OCI-LY3 (cell line): ENCODE results near the gene MED12L.

Experiments
- H2AFZ ChIP-seq: fragments of 200-600, 300-600 bp; shearing (Covaris generic); 2 replicates; pipeline ENCODE4 v1.6.0; 2014; ENCODE audit warnings: antibody characterized with exemption, low read depth, low read length
- H3K27ac ChIP-seq: fragments of 200-600, 300-600 bp; sonication (generic); 2 replicates; pipeline ENCODE4 v1.5.1; 2014; ENCODE audit warnings: mild to moderate bottlenecking, low read length, moderate library complexity, mixed read lengths
- H3K27me3 ChIP-seq: fragments of 200-600, 300-600 bp; sonication (generic); 2 replicates; pipeline ENCODE4 v1.6.1; 2014; ENCODE audit warnings: low read depth, low read length, mixed read lengths
- H3K36me3 ChIP-seq: fragments of 200-600, 300-600 bp; sonication (generic); replicated peaks from 2 replicates; pipeline ENCODE3; 2014; ENCODE audit warnings: low read depth, low read length, mixed read lengths
- H3K4me1 ChIP-seq: fragments of 300-600, 200-600 bp; sonication (generic); 2 replicates; pipeline ENCODE4 v1.6.1; 2014; ENCODE audit warnings: low read length, mixed read lengths
- H3K4me2 ChIP-seq: fragments of 200-600, 300-600 bp; sonication (generic); 2 replicates; pipeline ENCODE4 v1.6.1; 2014; ENCODE audit warnings: low read length, mixed read lengths
- H3K4me3 ChIP-seq: fragments of 300-600, 200-600 bp; sonication (generic); 2 replicates; pipeline ENCODE4 v1.5.1; 2014; ENCODE audit warnings: antibody characterized with exemption, mild to moderate bottlenecking, low read length, moderate library complexity
- H3K79me2 ChIP-seq: fragments of 300-600, 200-600 bp; shearing (Covaris generic); 2 replicates; pipeline ENCODE4 v1.6.1; 2014; ENCODE audit warnings: mild to moderate bottlenecking, low read length, mixed read lengths
- H3K9ac ChIP-seq: fragments of 300-600, 200-600 bp; shearing (Covaris generic); 2 replicates; pipeline ENCODE4 v1.6.0; 2014; ENCODE audit warnings: mild to moderate bottlenecking, low read length, moderate library complexity
- H3K9me3 ChIP-seq: fragments of 200-600, 300-600 bp; shearing (Covaris generic); 2 replicates; pipeline ENCODE4 v1.6.1; 2014; ENCODE audit warnings: low read length, mixed read lengths; ENCODE audit not compliant: insufficient read depth
- H4K20me1 ChIP-seq: fragments of 200-600, 300-600 bp; sonication (generic); 2 replicates; pipeline ENCODE4 v1.6.1; 2016; ENCODE audit warnings: low read length, mixed read lengths; ENCODE audit not compliant: insufficient read depth
- EZH2phosphoT487 ChIP-seq: fragments of 200-600 bp; shearing (Covaris generic); IDR thresholded peaks from 2 replicates; pipeline ENCODE4 v1.6.1; 2018; ENCODE audit warnings: antibody characterized with exemption, mixed run types, low read depth
- TF ChIP-seq, protein P1 (sequence below): fragments of 200-600, 300-600 bp; sonication (generic); IDR thresholded peaks from 2 replicates; pipeline ENCODE4 v1.5.1; 2014; ENCODE audit warnings: antibody characterized with exemption, low read length, low read depth

Gene MED12L

DNA sequence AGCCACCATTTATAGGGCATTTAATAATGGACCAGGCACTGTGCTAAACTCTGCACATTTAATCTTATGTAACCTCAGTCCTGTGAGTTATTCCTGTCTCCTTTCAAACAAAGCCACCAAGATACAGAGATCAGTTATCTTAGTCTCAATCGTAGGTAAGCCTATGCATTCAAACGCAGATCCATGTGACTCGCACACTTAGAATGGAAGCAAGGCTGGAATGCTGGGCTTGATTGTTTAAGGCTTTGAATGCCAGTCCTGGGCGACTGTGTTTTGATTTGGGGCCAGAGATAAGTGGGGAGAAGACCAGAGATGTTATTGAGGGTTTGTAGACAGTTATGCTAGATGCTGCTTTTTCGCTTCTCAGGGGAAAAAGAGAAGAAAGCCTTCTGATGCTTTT is 22.2 kb downstream of the MED12L start:
- H3K4me1 ChIP-seq: no peaks in the 10 kb centered on the region
- H4K20me1 ChIP-seq: peaks cover 3% of the 10 kb centered on the region; the same call in 1 of the 2 replicates
- peaks cover 5% of the 10 kb centered on the region; the same call in 1 of the 2 replicates for H3K27me3 ChIP-seq
- H3K4me2 ChIP-seq: no peak overlapping the region
- no peaks in the 10 kb centered on the region for H3K36me3 ChIP-seq
- no peak for TF ChIP-seq EZH2phosphoT487
- TF ChIP-seq, protein P1, sequence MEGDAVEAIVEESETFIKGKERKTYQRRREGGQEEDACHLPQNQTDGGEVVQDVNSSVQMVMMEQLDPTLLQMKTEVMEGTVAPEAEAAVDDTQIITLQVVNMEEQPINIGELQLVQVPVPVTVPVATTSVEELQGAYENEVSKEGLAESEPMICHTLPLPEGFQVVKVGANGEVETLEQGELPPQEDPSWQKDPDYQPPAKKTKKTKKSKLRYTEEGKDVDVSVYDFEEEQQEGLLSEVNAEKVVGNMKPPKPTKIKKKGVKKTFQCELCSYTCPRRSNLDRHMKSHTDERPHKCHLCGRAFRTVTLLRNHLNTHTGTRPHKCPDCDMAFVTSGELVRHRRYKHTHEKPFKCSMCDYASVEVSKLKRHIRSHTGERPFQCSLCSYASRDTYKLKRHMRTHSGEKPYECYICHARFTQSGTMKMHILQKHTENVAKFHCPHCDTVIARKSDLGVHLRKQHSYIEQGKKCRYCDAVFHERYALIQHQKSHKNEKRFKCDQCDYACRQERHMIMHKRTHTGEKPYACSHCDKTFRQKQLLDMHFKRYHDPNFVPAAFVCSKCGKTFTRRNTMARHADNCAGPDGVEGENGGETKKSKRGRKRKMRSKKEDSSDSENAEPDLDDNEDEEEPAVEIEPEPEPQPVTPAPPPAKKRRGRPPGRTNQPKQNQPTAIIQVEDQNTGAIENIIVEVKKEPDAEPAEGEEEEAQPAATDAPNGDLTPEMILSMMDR: no peak
- no peak overlapping the region for H2AFZ ChIP-seq
- H3K27ac ChIP-seq: no peak overlapping the region
- no peaks in the 10 kb centered on the region for H3K9me3 ChIP-seq
- H3K4me3 ChIP-seq: no peak overlapping the region
- no peak overlapping the region for H3K9ac ChIP-seq
- H3K79me2 ChIP-seq: no peaks in the 10 kb centered on the region

DNA sequence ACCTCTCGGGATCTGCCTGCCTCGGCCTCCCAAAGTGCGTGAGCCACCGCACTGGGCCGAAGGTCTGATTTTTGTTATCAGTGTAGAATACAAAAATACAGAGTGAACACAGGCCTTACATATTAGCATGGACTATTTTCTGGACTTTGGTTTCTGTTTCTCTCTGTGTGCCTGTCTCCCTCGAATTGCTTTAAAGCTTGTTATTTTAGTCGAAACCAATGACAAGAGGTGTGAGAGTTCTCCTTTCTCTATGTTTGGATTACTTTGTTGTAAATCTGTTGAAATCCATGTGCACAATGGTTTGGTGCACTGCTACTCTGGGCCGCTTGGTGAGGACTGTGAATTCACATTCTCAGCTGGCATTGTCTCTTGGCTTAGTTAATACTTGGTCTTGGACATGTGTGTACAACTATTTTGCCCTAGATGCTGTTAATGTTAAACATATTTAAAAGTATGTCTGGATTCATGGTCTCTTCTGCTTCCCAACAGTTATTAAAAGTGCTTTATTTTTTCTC is 23.9 kb downstream of the MED12L start:
- H4K20me1 ChIP-seq: no peaks in the 10 kb centered on the region
- H3K9ac ChIP-seq: no peak overlapping the region
- TF ChIP-seq EZH2phosphoT487: no peak
- TF ChIP-seq, protein P1: no peak
- no peaks in the 10 kb centered on the region for H3K36me3 ChIP-seq
- no peaks in the 10 kb centered on the region for H3K9me3 ChIP-seq
- no peak overlapping the region for H3K4me3 ChIP-seq
- no peak overlapping the region for H3K4me2 ChIP-seq
- no peaks in the 10 kb centered on the region for H3K4me1 ChIP-seq
- no peak overlapping the region for H3K27ac ChIP-seq
- H3K27me3 ChIP-seq: peaks cover 5% of the 10 kb centered on the region; the same call in 1 of the 2 replicates
- H2AFZ ChIP-seq: no peak overlapping the region
- no peaks in the 10 kb centered on the region for H3K79me2 ChIP-seq

DNA sequence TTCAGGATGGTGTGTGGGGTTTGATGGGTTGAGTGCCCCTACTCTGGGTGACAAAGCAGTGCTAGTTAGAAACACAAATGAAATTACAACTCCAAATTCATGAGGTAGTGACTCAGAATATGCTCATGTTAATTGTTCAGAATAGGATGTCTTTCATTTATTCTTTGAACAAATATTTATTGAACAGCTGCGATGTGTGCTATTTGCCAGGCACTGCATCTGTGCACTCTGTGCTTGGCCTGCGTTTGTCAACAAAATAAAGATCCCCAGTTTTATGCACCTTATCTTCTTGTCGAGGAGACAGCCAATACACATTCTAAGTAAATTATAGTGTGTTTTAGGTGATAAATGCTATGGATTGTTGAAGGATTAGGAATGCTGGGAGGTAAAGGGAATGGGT is 27.3 kb downstream of the MED12L start:
- Histone ChIP-seq H3K4me1 (no peaks in the 10 kb centered on the region), H3K79me2 (no peaks in the 10 kb centered on the region), H3K4me3 (no peak overlapping the region), H3K4me2 (no peak overlapping the region), H3K36me3 (no peaks in the 10 kb centered on the region), H4K20me1 (no peaks in the 10 kb centered on the region), H3K9me3 (no peaks in the 10 kb centered on the region), H2AFZ (no peak overlapping the region), H3K9ac (no peak overlapping the region), H3K27me3 (no peaks in the 10 kb centered on the region), H3K27ac (no peak overlapping the region)
- TF ChIP-seq EZH2phosphoT487: no peak
- TF ChIP-seq, protein P1: no peak

DNA sequence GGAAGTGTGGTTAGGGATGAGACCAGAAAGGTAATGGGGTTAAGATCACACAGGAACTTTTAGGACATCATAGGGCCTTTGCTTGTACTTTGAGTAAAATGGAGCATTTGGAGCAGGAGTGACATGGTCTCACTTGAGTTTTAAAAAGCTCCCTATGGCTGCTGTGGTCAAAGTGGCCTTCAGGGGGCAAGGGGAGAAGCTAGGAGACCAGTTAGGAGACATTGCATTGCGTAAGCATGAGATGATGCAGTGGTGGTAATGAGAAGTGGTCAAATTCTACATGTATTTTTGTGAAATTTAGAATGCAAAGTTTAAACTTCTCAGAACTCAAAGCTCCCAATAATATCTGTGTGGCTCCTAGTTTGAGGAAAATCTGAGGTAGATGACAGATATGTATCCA is 27.9 kb downstream of the MED12L start:
- no peaks in the 10 kb centered on the region for H3K27me3 ChIP-seq
- no peak overlapping the region for H3K4me2 ChIP-seq
- no peaks in the 10 kb centered on the region for H3K9me3 ChIP-seq
- no peak overlapping the region for H3K9ac ChIP-seq
- no peak overlapping the region for H3K4me3 ChIP-seq
- no peaks in the 10 kb centered on the region for H3K4me1 ChIP-seq
- H3K79me2 ChIP-seq: no peaks in the 10 kb centered on the region
- H3K36me3 ChIP-seq: no peaks in the 10 kb centered on the region
- no peak overlapping the region for H2AFZ ChIP-seq
- no peaks in the 10 kb centered on the region for H4K20me1 ChIP-seq
- TF ChIP-seq EZH2phosphoT487: no peak
- TF ChIP-seq, protein P1: no peak
- H3K27ac ChIP-seq: no peak overlapping the region
